ENCODE data around the gene HSPG2.

GRCh38 chr1:21794656-21795055, 142.5 kb downstream of the HSPG2 start:
- TF ChIP-seq CTCF (IDR thresholded peaks at IDR 0.05; ENCODE audit: control extremely low read depth in 1 of 3, insufficient read depth in 1 of 3, low read depth in 1 of 3, low read length in 3 of 3) (no peak), YY1 (IDR thresholded peaks at IDR 0.05; ENCODE audit: low read depth, low read length) (no peak), GTF2F1 (IDR thresholded peaks at IDR 0.05; ENCODE audit: borderline replicate concordance, low read depth, low read length) (no peak)
